Liver (tissue), 9 donors: ENCODE measurements around the gene STPG4. TPM values are rescaled to one million over a fixed set of nuclear protein-coding genes. Genes with fewer than 3 reads are reported as not detected.

Source experiments
- DNase-seq: peaks from one replicate; pipeline ENCODE4 v3.0.0-alpha.2; 2017; ENCODE audit warnings: low spot score
- H3K27ac ChIP-seq, 2 donors: one replicate each; pipeline ENCODE4 v1.7.0; 2013; ENCODE audit warnings: inconsistent platforms in 2 of 2, low read length in 2 of 2, control low read depth in 1 of 2, low read depth in 1 of 2, mild to moderate bottlenecking in 1 of 2
- H3K27me3 ChIP-seq, 4 donors: one replicate each; pipeline versions ENCODE4 v1.6.1 to v1.7.0; 2013; ENCODE audit warnings: low read length in 3 of 4, inconsistent platforms in 1 of 4, mild to moderate bottlenecking in 1 of 4, moderate library complexity in 1 of 4; ENCODE audit not compliant: control insufficient read depth in 4 of 4, insufficient read depth in 4 of 4
- H3K36me3 ChIP-seq, 4 donors: one replicate each; pipeline versions ENCODE4 v1.6.1 to v1.7.0; 2013; ENCODE audit warnings: low read length in 3 of 4, mild to moderate bottlenecking in 3 of 4, low read depth in 1 of 4, moderate library complexity in 1 of 4; ENCODE audit not compliant: control insufficient read depth in 4 of 4, insufficient read depth in 3 of 4
- H3K4me1 ChIP-seq, 4 donors: one replicate each; pipeline versions ENCODE4 v1.6.1 to v1.7.0; 2013; ENCODE audit warnings: low read length in 3 of 4, mild to moderate bottlenecking in 3 of 4, moderate library complexity in 1 of 4; ENCODE audit not compliant: control insufficient read depth in 4 of 4, insufficient read depth in 4 of 4
- H3K4me3 ChIP-seq, 3 donors: one replicate each; pipeline versions ENCODE4 v1.6.1 to v1.7.0; 2013; ENCODE audit warnings: low read length in 3 of 3, control low read depth in 1 of 3, low read depth in 1 of 3, mild to moderate bottlenecking in 1 of 3
- H3K9ac ChIP-seq, 2 donors: one replicate each; pipeline ENCODE4 v1.7.0; 2013; ENCODE audit warnings: low read length in 2 of 2, mild to moderate bottlenecking in 2 of 2, moderate library complexity in 2 of 2, control low read depth in 1 of 2, low read depth in 1 of 2
- H3K9me3 ChIP-seq, 4 donors: one replicate each; pipeline versions ENCODE4 v1.6.1 to v1.7.0; 2013; ENCODE audit warnings: low read length in 3 of 4; ENCODE audit not compliant: control insufficient read depth in 4 of 4
- EGR1 ChIP-seq, 2 donors: IDR thresholded peaks; 2 replicates each; pipeline ENCODE4 v1.6.1; 2016 to 2018; ENCODE audit warnings: antibody characterized with exemption in 2 of 2, low read depth in 2 of 2
- FOXA1 ChIP-seq: IDR thresholded peaks from 2 replicates; pipeline ENCODE4 v1.6.1; 2016; ENCODE audit warnings: antibody characterized with exemption
- GABPA ChIP-seq, 2 donors: IDR thresholded peaks in 1 of 2; conservative IDR thresholded peaks in 1 of 2; 2 replicates each; pipeline ENCODE4 v1.6.1; 2016; ENCODE audit warnings: antibody characterized with exemption in 2 of 2, mild to moderate bottlenecking in 1 of 2, moderate library complexity in 1 of 2
- HNF4G ChIP-seq: IDR thresholded peaks from 2 replicates; pipeline ENCODE4 v1.6.1; 2016; ENCODE audit warnings: antibody characterized with exemption
- RAD21 ChIP-seq, 2 donors: IDR thresholded peaks; 2 replicates each; pipeline ENCODE4 v1.6.1; 2016; ENCODE audit warnings: antibody characterized with exemption in 2 of 2, mild to moderate bottlenecking in 2 of 2
- RXRA ChIP-seq, 2 donors: IDR thresholded peaks; 2 replicates each; pipeline ENCODE4 v1.6.1; 2017 to 2018; ENCODE audit warnings: antibody characterized with exemption in 2 of 2, mild to moderate bottlenecking in 1 of 2
- SP1 ChIP-seq: IDR thresholded peaks from 2 replicates; pipeline ENCODE4 v1.6.1; 2018; ENCODE audit warnings: antibody characterized with exemption, mild to moderate bottlenecking
- TAF1 ChIP-seq: conservative IDR thresholded peaks from 2 replicates; pipeline ENCODE4 v1.6.1; 2016; ENCODE audit warnings: antibody characterized with exemption, mild to moderate bottlenecking
- YY1 ChIP-seq: IDR thresholded peaks from 2 replicates; pipeline ENCODE4 v1.6.1; 2016; ENCODE audit warnings: antibody characterized with exemption, mild to moderate bottlenecking
- WGBS: extraction: QIAGEN DNeasy Blood & Tissue Kit; methylation state at CpG from one replicate; pipeline ENCODE4 v1.1.7; 2013; 5-methylcytosine and 5-hydroxymethylcytosine counted together
- polyA plus RNA-seq, 2 donors: library from polyadenylated mRNA; stranded (reverse) in 1 of 2; unstranded in 1 of 2; fragments of 200-250 nt in 1 of 2; fragments of >200 nt in 1 of 2; fragmentation: Nextera tagmentation in 1 of 2; extraction: Ambion mirVana in 1 of 2; gene quantifications; one replicate each; pipeline versions ENCODE4 v1.2.1 to v1.2.3, GENCODE V29; 2013 to 2015
- total RNA-seq, 2 donors: library from RNA; depleted of rRNA; stranded (reverse); fragments of >200 nt; gene quantifications; one replicate each; pipeline ENCODE4 v1.2.3, GENCODE V29; 2014
- TF ChIP-seq, protein P1 (sequence below): IDR thresholded peaks from 2 replicates; pipeline ENCODE4 v1.6.1; 2016; ENCODE audit warnings: antibody characterized with exemption, mild to moderate bottlenecking
- TF ChIP-seq, protein P2 (sequence below): IDR thresholded peaks from 2 replicates; pipeline ENCODE4 v1.6.1; 2016; ENCODE audit warnings: antibody characterized with exemption
- TF ChIP-seq, protein P3 (sequence below): IDR thresholded peaks from 2 replicates; pipeline ENCODE4 v1.6.1; 2016; ENCODE audit warnings: antibody characterized with exemption
- donor health status: healthy.
- donor health status: healthy.
- donor health status: healthy.
- donor health status: healthy.
- donor health status: healthy.

STPG4 gene
- total and polyA plus RNA-seq, 4 donors, result 0.25 TPM; not detected in 3

- no peaks in the 10 kb centered on the region for H3K9me3 ChIP-seq
- no peak for TF ChIP-seq RAD21 (IDR thresholded peaks at IDR 0.05)
- TF ChIP-seq SP1, result no peak
- no peak for TF ChIP-seq TAF1
- TF ChIP-seq HNF4G, result no peak
- H3K4me1 ChIP-seq, result no peaks in the 10 kb centered on the region
- H3K36me3 ChIP-seq, result no peaks in the 10 kb centered on the region
- H3K27me3 ChIP-seq, result no peaks in the 10 kb centered on the region
- no peak for DNase-seq
- no peak overlapping the region for H3K27ac ChIP-seq
- WGBS, result 47% methylated on average over 2 of the region's 2 CpGs
- H3K4me3 ChIP-seq, result no peak overlapping the region
- H3K9ac ChIP-seq, result no peak overlapping the region
These were observed 36.1 kb downstream of the STPG4 start for GRCh38 chr2:47119001-47119400.

GRCh38 chr2:47118581-47118980 is 36.5 kb downstream of the STPG4 start:
- TF ChIP-seq, protein P1, sequence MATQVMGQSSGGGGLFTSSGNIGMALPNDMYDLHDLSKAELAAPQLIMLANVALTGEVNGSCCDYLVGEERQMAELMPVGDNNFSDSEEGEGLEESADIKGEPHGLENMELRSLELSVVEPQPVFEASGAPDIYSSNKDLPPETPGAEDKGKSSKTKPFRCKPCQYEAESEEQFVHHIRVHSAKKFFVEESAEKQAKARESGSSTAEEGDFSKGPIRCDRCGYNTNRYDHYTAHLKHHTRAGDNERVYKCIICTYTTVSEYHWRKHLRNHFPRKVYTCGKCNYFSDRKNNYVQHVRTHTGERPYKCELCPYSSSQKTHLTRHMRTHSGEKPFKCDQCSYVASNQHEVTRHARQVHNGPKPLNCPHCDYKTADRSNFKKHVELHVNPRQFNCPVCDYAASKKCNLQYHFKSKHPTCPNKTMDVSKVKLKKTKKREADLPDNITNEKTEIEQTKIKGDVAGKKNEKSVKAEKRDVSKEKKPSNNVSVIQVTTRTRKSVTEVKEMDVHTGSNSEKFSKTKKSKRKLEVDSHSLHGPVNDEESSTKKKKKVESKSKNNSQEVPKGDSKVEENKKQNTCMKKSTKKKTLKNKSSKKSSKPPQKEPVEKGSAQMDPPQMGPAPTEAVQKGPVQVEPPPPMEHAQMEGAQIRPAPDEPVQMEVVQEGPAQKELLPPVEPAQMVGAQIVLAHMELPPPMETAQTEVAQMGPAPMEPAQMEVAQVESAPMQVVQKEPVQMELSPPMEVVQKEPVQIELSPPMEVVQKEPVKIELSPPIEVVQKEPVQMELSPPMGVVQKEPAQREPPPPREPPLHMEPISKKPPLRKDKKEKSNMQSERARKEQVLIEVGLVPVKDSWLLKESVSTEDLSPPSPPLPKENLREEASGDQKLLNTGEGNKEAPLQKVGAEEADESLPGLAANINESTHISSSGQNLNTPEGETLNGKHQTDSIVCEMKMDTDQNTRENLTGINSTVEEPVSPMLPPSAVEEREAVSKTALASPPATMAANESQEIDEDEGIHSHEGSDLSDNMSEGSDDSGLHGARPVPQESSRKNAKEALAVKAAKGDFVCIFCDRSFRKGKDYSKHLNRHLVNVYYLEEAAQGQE, result no peak
- no peak for TF ChIP-seq HNF4G
- TF ChIP-seq RXRA (IDR thresholded peaks at IDR 0.05), result no peak
- no peak for TF ChIP-seq EGR1 (IDR thresholded peaks at IDR 0.05; ENCODE audit: low read depth in 2 of 2)
- TF ChIP-seq TAF1, result no peak
- 36% methylated on average over 2 of the region's 2 CpGs for WGBS
- no peaks in the 10 kb centered on the region for H3K4me1 ChIP-seq

GRCh38 chr2:47112665-47113435 is 42.3 kb downstream of the STPG4 start:
- 94% methylated on average over 5 of the region's 5 CpGs for WGBS
- H3K27me3 ChIP-seq, result no peaks in the 10 kb centered on the region
- no peaks in the 10 kb centered on the region for H3K9me3 ChIP-seq

More at GRCh38 chr2:47118581-47118980, 36.5 kb downstream of the STPG4 start:
- Histone ChIP-seq H3K27me3 (no peaks in the 10 kb centered on the region), H3K9ac (no peak overlapping the region), H3K9me3 (no peaks in the 10 kb centered on the region), H3K27ac (no peak overlapping the region), H3K36me3 (no peaks in the 10 kb centered on the region), H3K4me3 (no peak overlapping the region)
- no peak for DNase-seq

More at GRCh38 chr2:47112665-47113435, 42.3 kb downstream of the STPG4 start:
- Histone ChIP-seq H3K27ac (no peak overlapping the region), H3K4me3 (no peak overlapping the region), H3K36me3 (no peaks in the 10 kb centered on the region), H3K4me1 (peaks cover 4 to 18% (median 6%) of the 10 kb centered on the region in 4 donors), H3K9ac (no peak overlapping the region)
- TF ChIP-seq, protein P2, sequence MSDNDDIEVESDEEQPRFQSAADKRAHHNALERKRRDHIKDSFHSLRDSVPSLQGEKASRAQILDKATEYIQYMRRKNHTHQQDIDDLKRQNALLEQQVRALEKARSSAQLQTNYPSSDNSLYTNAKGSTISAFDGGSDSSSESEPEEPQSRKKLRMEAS, result no peak
- TF ChIP-seq FOXA1 (no peak), TAF1 (no peak), YY1 (no peak), RAD21 (IDR thresholded peaks at IDR 0.05) (no peak), GABPA (IDR thresholded peaks at IDR 0.05 in 1 of 2, conservative IDR thresholded peaks at IDR 0.05 in 1 of 2) (no peak)
- TF ChIP-seq, protein P3, sequence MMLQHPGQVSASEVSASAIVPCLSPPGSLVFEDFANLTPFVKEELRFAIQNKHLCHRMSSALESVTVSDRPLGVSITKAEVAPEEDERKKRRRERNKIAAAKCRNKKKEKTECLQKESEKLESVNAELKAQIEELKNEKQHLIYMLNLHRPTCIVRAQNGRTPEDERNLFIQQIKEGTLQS, result no peak
- DNase-seq, result no peak
